ENCODE measurements around the gene TOMM7. TPM values are rescaled to one million over a fixed set of nuclear protein-coding genes. Genes with fewer than 3 reads are reported as not detected.
A peak's percentile ranks its signal among the peaks of the same experiment; 100 is the strongest.

Gene TOMM7
- total RNA-seq (2011; cell fraction: chromatin; rRNA removed; ENCODE audit: low replicate concordance) = 33.0 and 56.7 TPM in 2 replicates
- total RNA-seq (2011; cell fraction: nucleolus; rRNA removed) = 99.1 and 138 TPM in 2 replicates
- total RNA-seq (2011; cell fraction: nucleoplasm; rRNA removed) = 91.9 and 144 TPM in 2 replicates
- total RNA-seq (2014; rRNA removed) = 254 and 299 TPM in 2 replicates
- 527 and 643 TPM in 2 replicates for total RNA-seq (2014; rRNA removed; fragmentation: Illumina TruSeq; extraction: Trizol)
- total RNA-seq (2015; rRNA removed; fragmentation: Illumina TruSeq; extraction: Trizol) = 301 and 309 TPM in 2 replicates
- 421 and 457 TPM in 2 replicates for total RNA-seq (2021)
- 1,717 and 2,316 TPM in 2 replicates for polyA plus RNA-seq (2011; rRNA removed)
- polyA plus RNA-seq (2011; cell fraction: cytosol; rRNA removed) = 211 and 453 TPM in 2 replicates
- polyA plus RNA-seq (2011; cell fraction: nucleus; rRNA removed) = 114 and 243 TPM in 2 replicates
- 614 and 759 TPM in 2 replicates for polyA plus RNA-seq (2012)
- polyA plus RNA-seq (2014; fragmentation: Illumina TruSeq; extraction: Trizol) = 263 and 283 TPM in 2 replicates
- 100 to 1,000 TPM; 787 to 797 TPM for polyA plus RNA-seq (2014; fragmentation: Nextera tagmentation; extraction: Ambion mirVana)
- 564 and 638 TPM in 2 replicates for polyA plus RNA-seq (2014; rRNA removed)
- polyA minus RNA-seq (2011; rRNA and poly(A)+ RNA removed) = 96.8 and 124 TPM in 2 replicates
- 53.5 and 72.6 TPM in 2 replicates for polyA minus RNA-seq (2011; cell fraction: cytosol; rRNA and poly(A)+ RNA removed)
- polyA minus RNA-seq (2011; cell fraction: nucleus; rRNA and poly(A)+ RNA removed) = 31.4 and 79.2 TPM in 2 replicates
- Bru-seq, nascent RNA = percentile 96 among the genes with signal in this experiment
- percentile 94 among the genes with signal in this experiment for BruChase-seq, experiment 1, labeled RNA remaining after a 2-hour chase
- BruChase-seq, experiment 2, labeled RNA remaining after a 6-hour chase = percentile 91 among the genes with signal in this experiment
- long read RNA-seq, experiment 1, transcript TOMM7-204 (2 exons, 731 nt) = minor isoform, 7 of 407 reads
- long read RNA-seq, experiment 1, transcript TOMM7-205 (2 exons, 551 nt) = minor isoform, 8 of 407 reads
- long read RNA-seq, experiment 1, transcript TOMM7-201 (3 exons, 778 nt) = major isoform, 352 of 407 reads
- long read RNA-seq, experiment 1, partial matches to known transcripts = 31 of 407 reads
- long read RNA-seq, experiment 1, other reads (novel, unspliced or antisense) = 7 of 407 reads
- long read RNA-seq, experiment 2, transcript TOMM7-201 (3 exons, 778 nt) = major isoform, 362 of 527 reads
- long read RNA-seq, experiment 2, partial matches to known transcripts = 5 of 527 reads
- long read RNA-seq, experiment 2, other reads (novel, unspliced or antisense) = 155 of 527 reads
- long read RNA-seq, experiment 3, transcript TOMM7-201 (3 exons, 778 nt) = major isoform, 372 of 380 reads
- long read RNA-seq, experiment 3, partial matches to known transcripts = 0 of 380 reads
- long read RNA-seq, experiment 3, other reads (novel, unspliced or antisense) = 5 of 380 reads

GRCh38 chr7:22822486-22823141 lies at the start of gene TOMM7:
Gene TOMM7, minus strand, starts transcription at chr7:22822849. Its CDS starts 70 bp downstream, at chr7:22822779.
- Histone ChIP-seq H3K9me1 (ENCODE audit: control insufficient read depth, insufficient read depth, low read length) (no peaks in the 10 kb centered on the region), H3K4me3 (peak within 1 kb of the TSS; percentile 56), H3K9ac (ENCODE audit: insufficient read depth in 1 of 2, low read depth in 2 of 2, low read length in 2 of 2) (peak within 1 kb of the TSS; percentile 86 to 92), H3K9me3 (replicated peaks; ENCODE audit: control insufficient read depth, insufficient read depth, low read depth, low read length) (no peaks in the 10 kb centered on the region), H3K4me2 (ENCODE audit: insufficient read depth, low read length) (peak within 1 kb of the TSS; percentile 91), H3K27ac (ENCODE audit: extremely low read depth, low read depth, low read length) (peak within 1 kb of the TSS; percentile 84), H3K36me3 (ENCODE audit: control insufficient read depth, insufficient read depth, low read length) (peaks cover 21% of the 10 kb centered on the region), H2AFZ (ENCODE audit: low read depth, low read length) (peak within 1 kb of the TSS; percentile 93), H4K20me1 (replicated peaks; ENCODE audit: control insufficient read depth, insufficient read depth, low read length) (0 out of 2 replicates have a peak, but pooled peaks cover 4% of the 10 kb centered on the region), H3K79me2 (ENCODE audit: control insufficient read depth, insufficient read depth, low read length) (peaks cover 57% of the 10 kb centered on the region), H3K4me1 (replicated peaks in 1 of 2; ENCODE audit: control insufficient read depth in 2 of 2, insufficient read depth in 2 of 2, low read length in 2 of 2) (peaks cover 17 to 27% of the 10 kb centered on the region in 2 experiments; a peak in 4 of 5 replicates), H3K27me3 (ENCODE audit: control insufficient read depth in 2 of 2, insufficient read depth in 2 of 2, low read length in 2 of 2) (no peaks in the 10 kb centered on the region)
- DNase-seq (ENCODE audit: extremely low read depth in 1 of 4, low spot score in 3 of 4) (peak; percentile 93 to 98 (median 94)), FAIRE-seq (peak; percentile 98), ATAC-seq (peak; percentile 87)
- WGBS (ENCODE audit: insufficient coverage, low coverage, missing lambda C conversion rate) = 1% methylated on average over 32 of the region's 38 CpGs
- intact Hi-C loops (cut with micrococcal nuclease) (loop anchor here (1.0 to 10.0 kb wide), 2 partner anchors 32 to 232 kb away; no protein-coding TSS in a partner anchor), in situ Hi-C loops (cut with MboI) (no loop called here)
- CTCF ChIA-PET (ENCODE audit: low intra/inter-chr PET ratio) = interaction anchor here (1.3 kb wide), 1 partner anchor 233 kb away, joined by 5 read pairs; no protein-coding TSS in a partner anchor
- POLR2A ChIA-PET = interaction anchor here (0.7 to 2.1 kb wide), 2 partner anchors 9 to 12 kb away, joined by 3 to 7 read pairs; no protein-coding TSS in a partner anchor
- BruUV-seq (replicated peaks) = no TSS peak
- TF ChIP-seq ATF2 (CRISPR knock-in tag; IDR thresholded peaks at IDR 0.05) = no peak
- TF ChIP-seq MCM7 (IDR thresholded peaks at IDR 0.05) = no peak
- TF ChIP-seq CREB5 (CRISPR knock-in tag; IDR thresholded peaks at IDR 0.05) = no peak
- 0 out of 2 replicates have a peak, but pooled peaks have one; percentile 45 for TF ChIP-seq GTF2F1 (IDR thresholded peaks at IDR 0.05; ENCODE audit: low read depth, low read length)
- no peak for TF ChIP-seq HOMEZ (CRISPR knock-in tag; IDR thresholded peaks at IDR 0.05)
- no peak for TF ChIP-seq SNIP1 (IDR thresholded peaks at IDR 0.05; ENCODE audit: low read depth)
- TF ChIP-seq SUPT5H (IDR thresholded peaks at IDR 0.05) = peak; percentile 80
- TF ChIP-seq THAP12 (CRISPR knock-in tag; IDR thresholded peaks at IDR 0.05) = peak; percentile 23; the same call in 1 of the 2 replicates

Data from K562 (cell line).